ENCODE results near the gene OXCT2.

DNA sequence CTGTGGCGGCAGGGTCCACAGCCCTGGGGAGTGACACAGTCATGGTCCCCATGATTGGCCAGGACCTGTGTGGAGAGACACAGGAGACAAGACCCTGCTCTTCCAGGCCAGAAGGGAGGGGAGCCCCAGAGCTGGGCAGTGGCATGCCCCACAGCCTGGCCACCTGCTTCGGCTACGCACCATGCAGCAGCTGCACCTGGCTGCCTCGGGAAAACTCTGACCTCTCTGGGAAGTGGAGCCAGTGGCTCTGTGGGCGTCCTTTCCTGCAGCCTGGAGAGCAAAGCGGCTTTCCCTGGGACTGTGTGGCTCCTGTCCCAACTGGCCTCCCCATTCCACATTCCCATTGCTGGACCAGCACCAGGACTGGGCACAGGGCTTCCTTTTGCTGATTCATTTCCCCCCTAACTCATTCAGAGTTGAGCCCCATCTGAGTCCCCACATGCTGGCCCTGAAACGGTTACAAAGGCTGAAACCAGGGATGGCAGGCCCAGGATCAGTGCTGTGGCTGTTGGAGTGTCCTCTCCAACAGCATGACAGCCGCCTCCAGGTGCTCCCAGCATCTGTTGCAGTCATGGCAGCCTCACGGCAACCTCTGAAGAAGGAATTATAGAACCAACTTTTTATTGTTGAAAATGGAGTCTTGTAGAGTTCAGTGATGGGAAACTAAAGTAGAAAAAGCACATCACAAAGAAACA lies 15.0 kb downstream of the OXCT2 start:
- TF ChIP-seq, protein P1, sequence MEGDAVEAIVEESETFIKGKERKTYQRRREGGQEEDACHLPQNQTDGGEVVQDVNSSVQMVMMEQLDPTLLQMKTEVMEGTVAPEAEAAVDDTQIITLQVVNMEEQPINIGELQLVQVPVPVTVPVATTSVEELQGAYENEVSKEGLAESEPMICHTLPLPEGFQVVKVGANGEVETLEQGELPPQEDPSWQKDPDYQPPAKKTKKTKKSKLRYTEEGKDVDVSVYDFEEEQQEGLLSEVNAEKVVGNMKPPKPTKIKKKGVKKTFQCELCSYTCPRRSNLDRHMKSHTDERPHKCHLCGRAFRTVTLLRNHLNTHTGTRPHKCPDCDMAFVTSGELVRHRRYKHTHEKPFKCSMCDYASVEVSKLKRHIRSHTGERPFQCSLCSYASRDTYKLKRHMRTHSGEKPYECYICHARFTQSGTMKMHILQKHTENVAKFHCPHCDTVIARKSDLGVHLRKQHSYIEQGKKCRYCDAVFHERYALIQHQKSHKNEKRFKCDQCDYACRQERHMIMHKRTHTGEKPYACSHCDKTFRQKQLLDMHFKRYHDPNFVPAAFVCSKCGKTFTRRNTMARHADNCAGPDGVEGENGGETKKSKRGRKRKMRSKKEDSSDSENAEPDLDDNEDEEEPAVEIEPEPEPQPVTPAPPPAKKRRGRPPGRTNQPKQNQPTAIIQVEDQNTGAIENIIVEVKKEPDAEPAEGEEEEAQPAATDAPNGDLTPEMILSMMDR (IDR thresholded peaks at IDR 0.05; ENCODE audit: insufficient read depth, low read depth, low read length): no peak
- no peak for TF ChIP-seq EZH2 (IDR thresholded peaks at IDR 0.05; ENCODE audit: insufficient read depth, low read length)

Data from astrocyte (in vitro differentiated cells and primary cell).